GDM1 (cell line): ENCODE data around the gene UBASH3A.
"Not testable (repeated sequence)": the region's sequence is repeated elsewhere in the genome, so short reads cannot be mapped to it uniquely, and the experiment has no call there.

Experiments
- DNase-seq: peaks from one replicate; lab custom pipeline; 2025; lab: John Stamatoyannopoulos, UW

UBASH3A gene

DNA sequence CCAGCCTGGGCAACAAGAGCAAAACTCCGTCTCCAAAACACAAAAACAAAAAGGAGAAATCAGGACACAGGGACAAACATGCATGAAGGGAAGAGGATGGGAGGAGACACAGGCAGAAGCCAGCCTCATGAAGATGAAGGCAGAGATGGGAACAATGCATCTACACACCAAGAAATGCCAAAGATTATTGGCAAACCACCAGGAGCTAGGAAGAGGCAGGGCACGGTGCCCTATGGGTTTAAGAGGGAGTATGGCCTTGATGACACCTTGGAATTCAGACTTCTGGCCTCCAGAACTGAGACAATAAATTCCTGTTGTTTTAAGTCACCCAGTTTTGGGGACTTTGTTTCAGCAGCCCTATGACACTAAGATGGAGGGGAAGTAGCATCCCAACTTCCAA is 13.0 kb upstream of the UBASH3A start:
- no peak for DNase-seq

DNA sequence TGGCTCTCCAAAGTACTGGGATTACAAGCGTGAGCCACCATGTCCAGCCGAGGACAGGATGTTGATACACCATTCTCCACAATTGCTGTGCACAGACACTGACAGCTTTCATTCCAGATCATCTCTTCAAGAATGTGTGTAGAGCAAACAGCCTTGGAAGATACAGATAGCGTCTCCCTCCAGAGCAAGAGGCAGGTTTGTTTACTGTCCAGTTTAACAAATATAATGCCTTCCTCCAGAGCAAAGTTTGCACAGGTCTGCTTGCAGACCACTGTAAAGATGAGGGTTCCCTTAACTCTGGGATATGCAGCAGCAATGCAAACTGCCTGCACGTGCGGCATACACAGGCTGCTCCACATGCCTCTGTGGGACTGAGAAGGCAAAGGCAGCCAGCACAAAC is 12.4 kb upstream of the UBASH3A start:
- no peak for DNase-seq

DNA sequence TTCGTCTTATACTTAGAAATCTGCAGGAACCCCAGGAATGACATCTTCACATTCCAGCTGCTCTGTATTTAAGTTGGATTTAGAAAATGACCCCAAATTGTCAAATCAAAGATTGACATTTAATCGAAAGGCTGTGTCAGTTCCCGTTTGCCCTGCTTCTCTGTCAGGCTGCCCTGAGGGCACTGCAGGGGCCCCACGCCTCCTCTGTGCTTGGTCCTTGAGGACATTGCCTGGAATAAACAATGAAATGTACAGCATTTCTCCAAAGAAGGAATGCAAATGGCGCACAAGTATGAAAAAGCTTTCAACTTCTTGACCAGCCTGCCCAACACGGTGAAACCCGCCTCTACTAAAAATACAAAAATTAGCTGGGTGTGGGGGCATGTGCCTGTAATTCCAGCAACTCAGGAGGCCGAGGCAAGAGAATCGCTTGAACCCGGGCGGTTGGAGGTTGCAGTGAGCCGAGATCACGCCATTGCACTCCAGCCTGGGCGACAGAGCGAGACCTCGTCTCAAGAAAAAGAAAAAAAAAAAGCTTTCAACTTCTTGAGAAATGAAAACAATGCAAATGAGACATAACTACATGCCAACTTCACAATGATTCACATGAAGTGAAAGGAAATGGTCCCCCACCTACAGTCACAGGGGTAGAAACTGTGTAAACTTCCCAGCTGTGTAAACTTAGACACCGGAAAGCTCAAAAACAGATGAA is 10.8 kb upstream of the UBASH3A start:
- no peak for DNase-seq

DNA sequence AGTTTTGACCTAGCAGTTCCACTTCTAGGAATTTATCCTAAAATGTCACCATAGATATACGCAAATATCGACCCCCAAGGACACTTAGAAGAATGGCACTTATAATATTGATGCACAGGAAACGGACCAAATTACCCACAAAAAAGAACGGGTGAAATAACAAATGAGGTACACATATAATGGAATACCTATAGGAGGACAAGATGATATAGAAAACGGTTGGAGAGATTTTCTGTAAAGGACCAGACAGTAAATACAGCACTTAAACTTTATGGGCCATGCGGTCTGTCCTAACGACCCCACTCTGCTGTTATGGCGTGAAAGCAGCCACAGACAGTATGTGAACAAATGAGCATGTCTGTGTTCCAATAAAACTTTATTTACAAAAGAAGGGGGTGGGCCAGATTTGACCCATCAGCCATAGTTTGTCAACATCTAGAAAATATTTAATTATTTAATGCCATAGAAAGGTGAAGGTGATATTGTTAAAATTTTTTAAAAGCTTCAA is 10.2 kb upstream of the UBASH3A start:
- no peak for DNase-seq

DNA sequence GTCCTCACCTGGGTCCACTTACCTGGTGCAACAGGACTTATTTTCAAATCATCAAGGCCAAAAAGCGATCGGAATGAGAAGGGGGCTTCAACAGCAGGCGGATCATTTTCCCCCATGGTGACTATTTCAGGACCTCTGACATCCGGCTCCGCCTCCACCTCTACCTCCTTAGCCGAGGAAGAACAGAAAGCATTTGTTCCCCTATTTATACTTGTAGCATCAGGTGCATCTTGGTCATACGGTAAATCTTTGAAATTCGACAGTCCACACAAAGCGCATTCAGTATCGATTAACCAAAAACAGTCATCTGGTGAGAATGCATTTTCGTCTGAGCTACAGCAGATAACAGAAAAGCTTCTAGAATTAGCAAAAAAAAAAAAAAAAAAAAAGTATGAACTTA is 8.4 kb upstream of the UBASH3A start:
- DNase-seq: no peak

DNA sequence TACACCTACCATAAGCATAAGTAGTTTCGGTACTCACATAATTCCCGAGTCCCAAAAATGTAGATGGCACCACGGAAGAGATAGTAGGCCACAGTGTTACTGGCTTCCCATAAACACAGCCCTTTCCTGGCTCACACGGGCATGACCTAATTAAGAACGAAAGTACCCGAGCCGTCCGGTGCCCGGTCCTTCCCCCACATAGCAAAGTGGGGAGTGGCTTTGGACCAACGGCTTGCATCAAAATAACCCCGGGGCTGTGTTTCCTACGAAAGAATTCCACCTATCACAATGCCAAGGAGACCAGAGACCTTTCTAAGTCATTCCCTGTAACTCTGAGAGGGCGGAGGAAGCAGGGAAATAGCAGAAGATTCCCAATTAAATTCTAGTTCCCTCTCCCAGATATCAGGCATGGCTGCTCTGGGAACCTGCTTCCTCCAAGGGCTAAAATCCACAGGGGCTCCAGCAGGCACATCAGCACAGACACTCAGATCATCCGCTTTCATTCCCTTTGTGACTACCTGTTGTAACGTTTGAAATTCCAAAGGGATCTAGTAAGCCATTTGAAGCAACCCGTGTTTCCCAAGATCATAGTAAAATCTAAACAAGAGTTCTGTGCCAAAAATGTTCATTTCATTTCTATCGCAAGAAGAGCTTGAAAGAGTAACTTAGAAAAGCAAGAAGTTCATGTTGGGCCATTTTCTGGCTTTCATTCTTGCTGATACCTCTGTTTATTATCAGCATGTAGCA is 7.6 kb upstream of the UBASH3A start, which contains the start of gene TMPRSS3:
Gene TMPRSS3 (minus strand): TSS at position 148 of the 747 bp plus-strand sequence. CDS start 635 bp downstream, outside the sequence.
- DNase-seq: no peak

DNA sequence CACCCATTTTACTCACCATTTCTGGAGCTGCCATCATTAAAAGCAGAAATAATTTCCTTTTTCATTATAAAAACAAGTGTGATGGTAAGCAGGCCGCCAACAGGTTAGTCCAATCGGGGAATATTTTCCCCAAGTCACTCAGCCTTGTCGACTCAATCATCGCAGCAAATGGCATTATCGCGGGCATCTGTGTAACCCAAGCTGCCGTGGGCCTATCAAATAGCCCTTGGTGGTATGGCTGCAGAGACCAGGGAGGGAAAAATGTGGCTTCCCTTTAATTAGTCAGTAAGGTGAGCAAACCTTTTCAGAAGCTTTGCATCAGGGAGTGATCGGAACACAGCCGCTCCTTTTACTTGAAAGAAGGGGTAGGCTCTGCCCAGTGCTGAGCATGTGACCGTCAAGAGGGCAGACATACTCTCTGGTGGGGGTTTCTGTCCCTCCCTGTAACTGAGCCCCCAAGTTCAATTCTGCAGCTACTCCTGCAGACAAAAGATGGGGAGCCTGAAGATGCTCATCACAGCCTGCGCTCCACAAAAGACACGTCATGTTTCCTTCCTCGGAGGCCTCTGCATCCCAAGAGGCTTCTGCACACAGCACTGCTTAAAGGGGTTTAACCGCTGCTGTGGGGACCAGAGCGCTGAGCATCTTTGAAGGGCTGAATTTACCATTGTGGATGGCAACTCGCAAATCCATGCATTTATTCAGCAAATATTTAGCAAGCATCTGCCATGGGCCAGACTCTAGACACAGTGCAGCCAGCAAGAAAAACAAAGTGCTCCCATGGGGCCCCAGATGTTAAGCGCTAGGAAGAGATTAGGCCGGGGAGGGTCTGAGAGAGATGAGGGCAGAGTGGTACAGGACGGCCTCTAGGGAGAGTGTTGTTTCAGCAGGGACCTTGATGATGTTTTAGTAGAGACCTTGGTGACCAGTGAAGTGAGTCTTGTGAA is 6.6 kb upstream of the UBASH3A start:
- DNase-seq: no peak

DNA sequence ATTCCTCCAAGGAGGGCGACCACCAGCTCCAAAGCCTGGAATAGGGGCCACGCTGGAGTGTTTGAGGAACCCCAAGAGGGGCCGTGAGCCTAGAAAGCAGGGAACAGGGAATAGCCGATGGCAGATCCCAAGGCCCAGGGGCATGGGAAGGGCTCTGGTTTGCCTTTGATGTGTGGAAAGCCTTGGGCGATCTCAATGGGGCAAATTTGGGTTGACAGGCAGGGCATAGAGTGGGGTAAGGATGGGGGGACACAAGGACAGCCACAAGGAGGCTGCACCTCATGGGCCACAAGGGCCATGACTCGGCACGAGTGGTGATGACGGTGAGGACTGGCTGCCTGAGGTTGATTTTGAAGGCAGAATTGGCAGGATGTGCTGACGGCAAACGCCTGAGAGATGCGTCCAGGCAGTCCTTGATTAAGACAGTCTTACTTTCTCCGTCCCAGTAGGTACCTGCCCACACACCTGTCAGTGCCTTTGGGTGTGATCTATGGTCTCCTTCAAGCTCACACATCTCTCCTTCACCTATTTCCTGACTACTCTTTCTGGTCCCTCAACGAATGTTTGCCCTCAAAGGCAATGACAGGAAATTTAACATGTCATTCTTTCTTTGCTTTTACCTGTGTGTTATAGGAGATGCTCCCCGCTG is 5.8 kb upstream of the UBASH3A start:
- DNase-seq: no peak

DNA sequence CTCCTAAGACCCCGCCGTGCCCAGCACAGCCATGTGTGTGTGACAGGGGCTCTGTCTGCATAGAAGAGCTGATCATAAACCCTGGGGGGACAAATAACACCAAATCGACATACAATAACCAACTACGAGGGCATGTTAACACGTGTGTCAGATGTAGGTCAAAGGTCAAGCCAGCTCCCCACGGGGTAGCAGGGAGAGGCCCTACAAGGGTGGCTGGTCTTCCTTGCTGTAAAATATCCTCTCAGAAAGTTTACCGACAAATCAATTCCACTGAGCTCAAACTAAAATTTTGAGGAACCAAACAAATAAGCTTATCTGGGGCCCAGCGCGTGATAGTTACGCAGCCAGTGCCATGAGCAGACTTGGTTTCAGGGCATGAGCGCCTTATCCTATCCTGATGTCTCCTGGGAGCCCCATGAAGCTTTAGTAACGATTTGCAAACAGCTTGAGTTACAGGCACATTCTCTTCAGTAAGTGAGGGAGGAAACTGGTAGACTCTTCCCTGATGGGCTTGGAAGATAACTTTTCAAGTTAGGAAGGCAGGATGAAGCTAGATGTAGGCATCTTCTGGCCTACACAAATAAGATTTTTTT is 5.2 kb upstream of the UBASH3A start:
- no peak for DNase-seq

DNA sequence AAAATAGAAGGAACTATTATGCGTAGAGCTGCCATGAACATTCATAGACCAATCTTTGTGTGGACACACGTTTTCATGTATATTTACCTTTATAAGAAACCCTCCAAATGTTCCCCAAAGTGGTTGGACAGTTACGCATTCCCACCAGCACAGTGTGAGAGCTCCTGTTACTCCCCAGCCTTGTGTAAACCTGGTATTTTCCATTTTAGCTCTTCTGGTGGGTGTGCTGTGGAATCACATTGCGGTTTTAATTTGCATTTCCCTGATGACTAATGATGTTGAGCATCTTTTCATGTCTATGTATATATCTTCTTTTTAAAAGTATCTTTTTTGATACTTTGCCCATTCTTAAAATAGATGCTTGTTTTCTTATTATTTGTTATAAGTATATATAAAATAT is 3.2 kb upstream of the UBASH3A start:
- DNase-seq: no peak

DNA sequence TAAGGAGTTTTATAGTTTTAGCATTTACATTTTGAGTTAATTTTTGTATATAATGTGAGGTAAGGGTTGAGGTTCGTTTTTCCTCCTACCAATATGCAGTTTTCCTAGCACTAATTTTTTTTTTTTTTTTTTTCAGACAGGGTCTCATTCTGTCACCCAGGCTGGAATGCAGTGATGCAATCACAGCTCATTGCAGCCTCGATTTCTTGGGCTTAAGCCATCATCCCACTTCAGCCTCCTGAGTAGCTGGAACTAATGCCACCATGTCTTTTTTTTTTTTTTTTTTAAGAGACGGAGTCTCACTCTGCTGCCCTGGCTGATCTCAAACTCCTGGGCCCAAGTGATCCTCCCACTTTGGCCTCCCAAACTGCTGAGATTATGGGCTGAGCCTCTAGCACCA is 2.5 kb upstream of the UBASH3A start:
- DNase-seq: no peak

DNA sequence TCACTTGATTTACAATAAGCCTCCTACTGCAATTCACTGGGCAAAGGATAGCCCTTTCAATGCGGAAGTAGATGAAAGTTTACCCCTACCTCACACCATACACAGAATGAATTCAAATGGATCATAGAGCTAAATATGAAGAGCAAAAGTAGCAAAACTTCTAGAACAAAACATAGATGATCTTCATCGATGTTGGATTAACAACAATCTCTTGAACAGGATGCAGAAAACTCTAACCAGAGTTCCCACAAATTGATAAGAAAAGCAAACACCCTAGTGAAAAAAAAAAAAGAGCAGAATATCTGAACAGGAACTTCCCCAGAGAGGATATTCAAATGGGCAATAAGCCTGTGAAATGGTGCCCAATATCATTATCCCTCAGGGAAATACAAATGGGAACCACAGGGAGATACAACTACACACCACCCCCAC is 1.9 kb upstream of the UBASH3A start:
- no peak for DNase-seq

DNA sequence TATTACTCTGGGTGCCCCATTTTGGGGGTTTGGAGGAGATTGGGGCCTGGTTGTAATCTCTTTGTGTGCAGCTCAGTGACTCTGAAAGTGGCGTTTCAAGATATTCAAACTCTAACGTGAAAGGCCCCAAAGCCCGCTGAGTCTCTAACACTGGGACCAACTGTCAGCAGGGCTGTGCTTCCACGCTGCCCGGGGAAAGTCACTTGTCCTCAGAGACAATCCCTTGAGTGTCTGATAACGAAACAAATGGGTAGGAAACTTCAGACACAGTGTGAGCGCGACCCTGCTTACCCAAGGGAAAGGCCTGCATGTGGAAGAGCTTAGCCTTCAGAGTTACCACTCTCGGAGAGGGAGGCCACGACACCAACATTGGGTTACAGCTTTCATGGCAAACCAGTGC is 837 bp downstream of the UBASH3A start:
- DNase-seq: no peak

DNA sequence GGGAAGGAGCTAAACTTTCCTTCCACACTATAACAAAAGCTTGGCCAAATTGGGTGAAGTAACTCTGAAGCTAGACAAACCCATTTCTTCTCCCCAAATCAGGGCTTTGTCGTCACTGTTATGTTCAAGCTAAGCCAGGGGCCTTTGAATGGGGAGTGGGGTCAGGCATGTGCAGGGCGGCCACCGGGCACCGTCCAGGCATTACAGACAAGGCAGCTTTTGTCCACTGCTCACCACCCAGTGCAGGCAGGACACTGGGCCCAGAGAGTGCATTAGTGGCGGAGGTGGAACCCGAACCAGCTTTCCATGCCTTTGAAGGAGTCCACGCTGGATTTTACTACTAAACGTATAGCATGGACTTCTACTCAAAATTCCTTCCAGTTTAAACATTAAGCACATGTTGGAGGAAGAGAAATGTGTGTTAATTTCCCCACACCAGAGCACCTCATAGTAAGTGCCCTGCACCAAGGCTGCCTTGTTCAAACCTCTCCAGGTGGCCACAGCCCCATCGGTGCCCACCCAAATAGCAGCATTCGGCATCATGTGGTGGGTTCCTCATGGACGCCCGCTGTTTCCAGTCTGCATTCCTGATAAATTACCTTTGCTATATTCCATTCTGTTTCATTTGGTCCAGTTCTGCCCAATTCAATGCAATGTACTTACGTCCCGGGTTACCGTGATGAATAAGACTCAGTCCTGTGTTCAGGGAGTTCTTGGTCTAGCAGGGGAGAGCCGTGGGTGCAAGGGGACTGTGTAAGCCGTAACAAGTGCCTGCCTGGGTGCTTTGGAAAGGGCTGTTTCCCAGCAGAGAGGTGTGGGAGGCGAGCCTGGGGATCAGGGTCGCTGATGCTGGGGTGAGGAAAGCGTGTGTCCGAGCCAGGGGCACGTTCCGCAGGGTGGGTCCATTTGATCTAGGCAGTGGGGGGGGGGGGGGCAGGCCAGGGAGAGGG is 1.6 kb downstream of the UBASH3A start:
- no peak for DNase-seq

DNA sequence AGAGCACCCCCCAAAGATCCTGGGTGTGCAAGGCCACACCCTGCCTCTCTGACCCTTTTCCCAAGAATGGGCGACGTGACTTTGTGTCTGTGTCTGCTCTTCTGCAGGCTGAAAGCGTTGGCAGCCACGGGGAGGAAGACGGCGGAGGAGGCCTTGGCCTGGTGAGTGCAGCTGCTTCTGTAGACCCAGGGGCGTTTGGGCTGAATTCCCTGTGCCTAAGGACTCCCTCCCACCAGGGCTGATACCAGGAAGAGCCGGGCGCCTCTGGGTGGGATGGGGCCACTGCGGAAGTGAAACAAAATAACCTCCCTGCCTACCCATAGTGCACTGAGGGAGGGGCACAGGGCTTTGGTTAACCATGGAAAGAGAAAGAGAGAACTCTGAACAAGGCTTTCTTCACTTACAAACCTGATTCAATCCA is 2.5 kb downstream of the UBASH3A start:
- DNase-seq: no peak

DNA sequence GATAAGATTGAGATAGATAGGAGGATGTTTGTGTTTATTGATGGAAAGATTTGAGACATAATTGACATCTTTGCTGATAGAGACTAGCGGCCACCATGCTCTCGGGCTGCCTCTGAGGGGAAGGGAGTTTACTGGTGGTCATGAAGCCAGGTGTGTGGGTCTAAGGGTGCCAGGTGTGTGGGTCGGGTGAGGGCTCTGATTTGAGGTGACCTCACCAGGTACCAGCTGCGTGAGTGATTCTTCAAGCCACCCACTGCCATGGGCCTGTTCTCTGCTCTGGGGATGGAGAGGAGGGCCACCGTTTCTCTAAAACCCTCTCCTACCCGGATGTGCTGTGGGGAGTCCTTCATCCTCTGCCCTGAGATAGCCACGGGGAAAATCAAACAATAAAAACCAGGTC is 3.2 kb downstream of the UBASH3A start:
- no peak for DNase-seq

DNA sequence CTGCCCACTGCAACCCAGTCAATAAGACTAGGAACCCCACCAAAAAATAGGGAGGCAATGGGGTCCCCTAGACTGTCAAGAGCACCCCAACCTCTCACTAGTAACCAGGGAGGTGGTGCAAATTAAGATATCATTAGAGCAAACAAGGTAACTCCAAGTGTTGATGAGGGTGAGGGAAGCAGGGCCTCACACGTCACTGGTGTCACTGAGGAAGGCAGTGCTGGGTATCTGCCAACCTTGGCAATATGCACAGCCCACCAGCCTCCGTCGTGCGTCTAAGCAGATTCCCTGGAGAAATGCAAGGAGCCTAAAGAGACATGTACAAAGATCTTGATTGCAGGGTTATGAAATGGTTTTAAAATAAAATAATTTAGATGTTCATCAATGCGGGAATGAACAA is 3.8 kb downstream of the UBASH3A start:
- no peak for DNase-seq

DNA sequence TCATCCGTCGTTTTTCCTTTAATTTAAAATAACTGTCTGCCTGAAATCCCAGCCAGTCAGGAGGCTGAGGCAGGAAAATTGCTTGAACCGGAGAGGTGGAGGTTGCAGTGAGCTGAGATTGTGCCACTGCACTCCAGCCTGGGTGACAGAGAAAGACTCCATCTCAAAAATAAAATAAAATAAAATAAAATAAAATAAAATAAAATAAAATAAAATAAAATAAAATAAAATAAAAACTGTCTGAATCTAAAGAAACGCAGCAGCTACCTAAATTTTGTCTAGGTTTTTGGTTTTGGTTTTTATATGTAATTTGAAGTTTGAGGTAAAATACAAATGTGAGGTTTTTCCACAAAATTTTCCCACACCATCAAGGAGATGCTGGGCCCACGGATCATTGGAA is 5.0 kb downstream of the UBASH3A start:
- DNase-seq: not testable (repeated sequence)

DNA sequence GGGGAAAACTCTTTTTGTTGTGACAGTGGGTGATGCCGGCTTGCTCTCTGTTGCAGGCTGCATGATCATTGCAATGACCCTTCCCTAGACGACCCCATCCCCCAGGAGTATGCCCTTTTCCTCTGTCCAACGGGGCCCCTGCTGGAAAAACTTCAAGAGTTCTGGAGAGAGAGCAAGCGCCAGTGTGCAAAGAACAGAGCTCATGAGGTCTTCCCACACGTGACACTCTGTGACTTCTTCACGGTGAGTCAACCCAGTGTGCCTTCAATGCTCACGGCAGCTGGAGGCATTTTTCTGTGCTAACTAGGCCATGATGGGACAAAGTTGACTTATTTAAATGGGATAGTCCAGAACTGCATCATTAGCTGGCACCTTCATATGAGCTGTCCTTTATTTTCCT is 5.7 kb downstream of the UBASH3A start:
- no peak for DNase-seq

DNA sequence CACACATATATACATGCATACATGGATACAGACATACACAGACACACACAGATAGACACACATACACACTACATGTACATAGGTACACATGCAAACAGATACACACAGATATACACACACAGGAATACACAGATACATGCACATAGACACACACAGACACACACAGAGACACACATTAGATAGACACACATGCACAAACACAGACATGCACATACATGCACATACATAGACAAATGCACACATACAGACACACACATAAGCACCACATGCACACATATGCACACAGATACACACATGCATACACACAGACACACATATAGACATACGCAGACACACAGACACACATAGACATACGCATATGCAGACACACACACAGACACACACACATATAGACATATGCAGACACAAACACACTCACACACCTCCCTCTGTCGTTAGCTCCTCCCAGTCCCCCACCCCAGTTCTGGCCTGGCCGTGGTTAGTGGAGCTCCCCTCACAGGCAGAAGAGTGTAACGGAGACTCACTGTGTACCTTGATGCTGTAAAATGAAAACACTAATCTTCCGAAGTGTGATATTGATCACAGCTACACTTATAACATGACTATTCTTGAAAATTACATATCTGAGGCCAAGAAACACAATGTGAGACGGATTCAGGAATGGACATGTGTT is 7.6 kb downstream of the UBASH3A start:
- no peak for DNase-seq
